DMS114 treated with DMSO at 0.1 percent for 48 hours (cell line): Measurements from ENCODE around the gene UBE2M.

Experiments used
- DNase-seq: peaks from one replicate; lab custom pipeline; 2025; ENCODE audit not compliant: unreplicated experiment; lab: John Stamatoyannopoulos, UW

Gene UBE2M

GRCh38 chr19:58571575-58571947 lies 13.2 kb upstream of the UBE2M start:
- no peak for DNase-seq

GRCh38 chr19:58570770-58571574 lies 12.6 kb upstream of the UBE2M start:
- DNase-seq, result no peak

- DNase-seq, result no peak
Observed at GRCh38 chr19:58569943-58570670, 11.7 kb upstream of the UBE2M start.

GRCh38 chr19:58569191-58569942 lies 11.0 kb upstream of the UBE2M start:
- no peak for DNase-seq

- no peak for DNase-seq
Observed at GRCh38 chr19:58568453-58569130, 10.2 kb upstream of the UBE2M start.

GRCh38 chr19:58566989-58567388 lies 8.6 kb upstream of the UBE2M start:
- DNase-seq, result no peak

GRCh38 chr19:58563823-58564222 lies 5.4 kb upstream of the UBE2M start:
- no peak for DNase-seq

- no peak for DNase-seq
Observed at GRCh38 chr19:58563034-58563573, 4.7 kb upstream of the UBE2M start.

- DNase-seq, result no peak
Observed at GRCh38 chr19:58562122-58563033, 4.0 kb upstream of the UBE2M start.

GRCh38 chr19:58561373-58562121 lies 3.1 kb upstream of the UBE2M start:
- no peak for DNase-seq

- DNase-seq, result no peak
Observed at GRCh38 chr19:58560921-58561320, 2.5 kb upstream of the UBE2M start.

GRCh38 chr19:58560007-58560887 lies 1.8 kb upstream of the UBE2M start:
- no peak for DNase-seq

GRCh38 chr19:58559275-58560006 lies 1.0 kb upstream of the UBE2M start:
- no peak for DNase-seq

- DNase-seq, result no peak
Observed at GRCh38 chr19:58558623-58559274, 338 bp upstream of the UBE2M start.

- DNase-seq, result no peak
Observed at GRCh38 chr19:58557221-58558065, 968 bp downstream of the UBE2M start.

GRCh38 chr19:58556622-58557220 lies 1.7 kb downstream of the UBE2M start:
- DNase-seq, result no peak
